ENCODE results near the gene LILRB4. TPM values are rescaled to one million over a fixed set of nuclear protein-coding genes. Genes with fewer than 3 reads are reported as not detected.
"Not testable (repeated sequence)": the region's sequence is repeated elsewhere in the genome, so short reads cannot be mapped to it uniquely, and the experiment has no call there.

The LILRB4 gene
- total RNA-seq, 4 donors from 2014 or later: 2.7 to 6.2 (median 3.7) TPM

DNA sequence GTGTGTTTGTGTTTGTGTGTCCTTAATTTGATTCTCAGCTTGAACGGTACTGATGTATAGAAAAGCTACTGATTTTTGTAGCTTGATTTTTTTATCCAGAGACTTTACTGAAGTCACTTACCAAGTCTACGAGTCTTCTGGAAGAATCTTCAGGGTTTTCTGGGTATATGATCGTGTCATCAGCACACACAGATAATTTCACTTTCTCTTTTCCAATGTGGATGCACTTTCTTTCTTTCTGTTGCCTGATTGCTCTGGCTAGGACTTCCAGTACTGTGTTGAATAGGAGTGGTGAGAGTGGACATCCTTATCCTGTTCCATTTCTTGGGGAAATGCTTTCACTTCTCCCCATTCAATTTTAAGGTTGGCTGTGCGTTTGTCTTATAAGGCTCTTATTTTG lies 40.4 kb upstream of the LILRB4 start:
- WGBS, 2 donors: 56 to 66% methylated on average over 4 of the region's 4 CpGs
- H3K9me3 ChIP-seq: no peaks in the 10 kb centered on the region
- H3K4me1 ChIP-seq: no peaks in the 10 kb centered on the region
- no peaks in the 10 kb centered on the region for H3K27me3 ChIP-seq
- H3K36me3 ChIP-seq: no peaks in the 10 kb centered on the region
- intact Hi-C loops (cut with DNase I): no loop called here
- H3K4me3 ChIP-seq (replicated peaks in 1 of 3): no peak overlapping the region
- no peak for DNase-seq
- TF ChIP-seq POLR2A (IDR thresholded peaks at IDR 0.05) (no peak), CTCF (IDR thresholded peaks at IDR 0.05) (no peak)
- no peak overlapping the region for H3K27ac ChIP-seq

GRCh38 chr19:54624234-54624633 lies 38.6 kb upstream of the LILRB4 start:
- 66% methylated on average over 4 of the region's 10 CpGs; no CpG with 5 or more reads in 1 of the 2 donors for WGBS, 2 donors
- H3K9me3 ChIP-seq; H3K27me3 ChIP-seq; DNase-seq; H3K27ac ChIP-seq; H3K4me1 ChIP-seq; intact Hi-C loops (cut with DNase I); H3K4me3 ChIP-seq (replicated peaks in 1 of 3); H3K36me3 ChIP-seq: not testable (repeated sequence)

DNA sequence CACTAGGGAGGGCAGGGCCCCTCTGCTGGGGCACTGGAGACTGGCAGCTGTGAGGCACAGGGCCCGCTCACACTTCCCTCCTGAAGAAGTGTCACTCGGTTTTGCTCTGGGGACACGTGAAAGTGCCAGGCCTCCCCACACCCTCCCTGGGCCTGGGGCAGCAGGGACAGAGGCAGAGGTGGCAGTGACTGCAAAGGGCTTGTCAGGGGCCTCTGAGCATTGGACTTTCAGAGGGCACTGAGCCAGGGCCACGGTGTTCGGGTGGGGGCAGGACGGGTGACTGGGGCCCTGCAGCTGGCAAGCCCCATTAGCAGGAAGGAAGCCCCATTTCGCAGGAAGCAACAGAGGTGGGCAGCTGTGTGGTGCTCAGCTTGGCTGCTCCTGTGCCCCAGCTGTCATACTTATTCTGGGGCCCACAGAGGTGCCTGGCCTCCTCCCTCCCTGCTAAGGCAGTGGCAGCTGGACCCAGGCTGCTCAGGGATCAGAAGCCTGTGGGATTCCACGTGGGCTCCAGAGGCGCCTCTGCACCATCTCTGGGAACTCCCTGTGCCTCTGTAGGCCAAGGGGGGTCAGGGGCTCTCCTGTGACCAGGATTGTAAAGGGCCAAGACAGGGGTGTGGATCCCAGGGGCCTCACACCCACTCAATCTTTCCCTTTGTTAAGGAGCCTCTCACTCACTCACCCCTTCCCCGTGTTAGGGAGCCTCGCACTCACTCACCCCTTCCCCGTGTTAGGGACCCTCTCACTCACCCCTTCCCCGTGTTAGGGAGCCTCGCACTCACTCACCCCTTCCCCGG lies 37.7 kb upstream of the LILRB4 start:
- DNase-seq; H3K4me3 ChIP-seq (replicated peaks in 1 of 3); H3K9me3 ChIP-seq; H3K36me3 ChIP-seq; H3K4me1 ChIP-seq; intact Hi-C loops (cut with DNase I); H3K27me3 ChIP-seq; H3K27ac ChIP-seq: not testable (repeated sequence)
- WGBS, 2 donors: 81 to 82% methylated on average over 7 of the region's 15 CpGs

DNA sequence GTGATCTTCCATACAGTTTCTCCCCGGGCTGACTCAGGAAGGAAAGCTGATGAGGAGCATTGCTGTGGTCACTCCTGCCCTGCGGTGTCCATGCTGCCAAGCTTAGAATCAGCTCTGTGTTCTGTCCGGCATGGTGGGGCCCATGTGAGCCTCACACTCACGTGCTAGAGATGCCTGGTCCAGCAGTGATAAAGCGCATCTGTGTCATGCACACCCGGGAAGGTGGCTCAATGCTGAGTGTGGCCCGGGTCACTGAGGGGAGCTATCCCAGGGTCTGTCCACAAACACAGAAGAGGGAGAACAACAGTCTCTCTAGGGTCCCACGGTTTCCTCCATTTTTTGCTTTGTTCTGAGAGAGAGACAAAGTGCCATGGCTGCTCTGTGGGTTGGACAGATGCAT lies 36.0 kb upstream of the LILRB4 start:
- no peaks in the 10 kb centered on the region for H3K4me1 ChIP-seq
- H3K9me3 ChIP-seq: no peaks in the 10 kb centered on the region
- no peak overlapping the region for H3K27ac ChIP-seq
- DNase-seq: no peak
- no peak overlapping the region for H3K4me3 ChIP-seq (replicated peaks in 1 of 3)
- no peaks in the 10 kb centered on the region for H3K27me3 ChIP-seq
- H3K36me3 ChIP-seq: no peaks in the 10 kb centered on the region
- WGBS, 2 donors: 66 to 83% methylated on average over 8 of the region's 8 CpGs
- intact Hi-C loops (cut with DNase I): no loop called here
- TF ChIP-seq POLR2A (IDR thresholded peaks at IDR 0.05) (no peak), CTCF (IDR thresholded peaks at IDR 0.05) (no peak)

DNA sequence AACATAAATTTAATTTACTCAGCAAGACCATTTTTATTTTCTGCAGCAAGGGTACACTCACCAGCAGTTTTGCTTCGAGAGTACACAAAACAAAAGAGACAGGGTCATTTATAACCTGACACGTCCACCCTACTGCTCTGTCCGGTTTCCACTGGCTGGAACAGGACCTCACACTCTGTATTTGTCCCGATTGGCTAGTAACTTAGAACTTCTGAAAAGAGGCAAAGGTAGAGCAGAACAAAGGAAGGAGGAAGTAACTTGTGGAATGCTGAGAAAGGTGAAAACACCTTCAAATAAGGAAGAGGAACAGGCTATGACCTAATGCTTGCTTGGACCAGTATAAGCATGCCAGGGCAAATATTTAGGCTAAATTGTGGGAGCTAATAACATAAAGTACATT lies 34.9 kb upstream of the LILRB4 start:
- 62 to 63% methylated on average over 4 of the region's 4 CpGs for WGBS, 2 donors
- H3K27ac ChIP-seq; DNase-seq; intact Hi-C loops (cut with DNase I); H3K27me3 ChIP-seq; H3K9me3 ChIP-seq; H3K36me3 ChIP-seq; H3K4me1 ChIP-seq; H3K4me3 ChIP-seq (replicated peaks in 1 of 3): not testable (repeated sequence)

DNA sequence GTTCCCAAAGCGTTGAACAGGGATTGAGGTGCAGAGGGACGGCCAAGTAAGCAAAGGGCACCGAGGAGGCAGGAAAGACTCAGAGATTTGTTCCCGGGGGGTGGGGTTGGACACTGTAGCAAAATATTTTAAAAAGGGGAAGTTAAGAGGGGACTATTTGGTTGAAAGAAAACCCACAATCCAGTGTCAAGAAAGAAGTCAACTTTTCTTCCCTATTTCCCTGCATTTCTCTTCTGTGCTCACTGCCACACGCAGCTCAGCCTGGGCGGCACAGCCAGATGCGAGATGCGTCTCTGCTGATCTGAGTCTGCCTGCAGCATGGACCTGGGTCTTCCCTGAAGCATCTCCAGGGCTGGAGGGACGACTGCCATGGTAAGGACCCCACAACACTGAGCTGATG lies 32.5 kb upstream of the LILRB4 start, which contains the start of gene LILRB1:
LILRB1 (plus strand) TSS at position 223 of the 400 bp plus-strand sequence. CDS start 590 bp downstream, outside the sequence.
- intact Hi-C loops (cut with DNase I): not testable (repeated sequence)
- WGBS, 2 donors: 75 to 81% methylated on average over 9 of the region's 9 CpGs

GRCh38 chr19:54630782-54631181 lies 32.0 kb upstream of the LILRB4 start:
- intact Hi-C loops (cut with DNase I): no loop called here
- no peaks in the 10 kb centered on the region for H3K27me3 ChIP-seq
- no peaks in the 10 kb centered on the region for H3K9me3 ChIP-seq
- 37 to 60% methylated on average over 2 to 5 of the region's 6 CpGs for WGBS, 2 donors
- no peak overlapping the region for H3K4me3 ChIP-seq (replicated peaks in 1 of 3)
- TF ChIP-seq POLR2A (IDR thresholded peaks at IDR 0.05) (no peak), CTCF (IDR thresholded peaks at IDR 0.05) (no peak)
- no peak overlapping the region for H3K27ac ChIP-seq
- no peaks in the 10 kb centered on the region for H3K4me1 ChIP-seq
- no peak for DNase-seq
- H3K36me3 ChIP-seq: no peaks in the 10 kb centered on the region

More for the DNA sequence above, 32.5 kb upstream of the LILRB4 start, which contains the start of gene LILRB1:
- not testable (repeated sequence) for H3K27ac ChIP-seq; H3K4me3 ChIP-seq (replicated peaks in 1 of 3); H3K27me3 ChIP-seq; H3K9me3 ChIP-seq; H3K4me1 ChIP-seq; H3K36me3 ChIP-seq; DNase-seq

DNA sequence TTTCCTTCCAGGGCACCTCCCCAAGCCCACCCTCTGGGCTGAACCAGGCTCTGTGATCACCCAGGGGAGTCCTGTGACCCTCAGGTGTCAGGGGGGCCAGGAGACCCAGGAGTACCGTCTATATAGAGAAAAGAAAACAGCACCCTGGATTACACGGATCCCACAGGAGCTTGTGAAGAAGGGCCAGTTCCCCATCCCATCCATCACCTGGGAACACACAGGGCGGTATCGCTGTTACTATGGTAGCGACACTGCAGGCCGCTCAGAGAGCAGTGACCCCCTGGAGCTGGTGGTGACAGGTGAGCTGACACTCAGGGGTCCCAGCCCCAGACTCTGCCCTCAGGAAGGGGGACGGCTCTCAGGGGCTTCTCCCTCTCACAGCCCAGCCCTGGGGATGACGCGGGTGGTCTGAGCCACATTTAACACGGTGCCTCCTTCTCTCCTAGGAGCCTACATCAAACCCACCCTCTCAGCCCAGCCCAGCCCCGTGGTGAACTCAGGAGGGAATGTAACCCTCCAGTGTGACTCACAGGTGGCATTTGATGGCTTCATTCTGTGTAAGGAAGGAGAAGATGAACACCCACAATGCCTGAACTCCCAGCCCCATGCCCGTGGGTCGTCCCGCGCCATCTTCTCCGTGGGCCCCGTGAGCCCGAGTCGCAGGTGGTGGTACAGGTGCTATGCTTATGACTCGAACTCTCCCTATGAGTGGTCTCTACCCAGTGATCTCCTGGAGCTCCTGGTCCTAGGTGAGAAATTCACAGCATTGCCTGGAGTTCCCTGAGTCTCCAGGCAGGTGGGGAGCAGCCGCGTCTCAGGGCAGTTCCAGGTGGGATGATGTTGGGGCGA lies 31.1 kb upstream of the LILRB4 start:
- H3K27me3 ChIP-seq; DNase-seq; H3K36me3 ChIP-seq; H3K9me3 ChIP-seq; H3K27ac ChIP-seq; H3K4me3 ChIP-seq (replicated peaks in 1 of 3); H3K4me1 ChIP-seq; intact Hi-C loops (cut with DNase I): not testable (repeated sequence)
- 68 to 73% methylated on average over 17 to 21 of the region's 23 CpGs for WGBS, 2 donors

DNA sequence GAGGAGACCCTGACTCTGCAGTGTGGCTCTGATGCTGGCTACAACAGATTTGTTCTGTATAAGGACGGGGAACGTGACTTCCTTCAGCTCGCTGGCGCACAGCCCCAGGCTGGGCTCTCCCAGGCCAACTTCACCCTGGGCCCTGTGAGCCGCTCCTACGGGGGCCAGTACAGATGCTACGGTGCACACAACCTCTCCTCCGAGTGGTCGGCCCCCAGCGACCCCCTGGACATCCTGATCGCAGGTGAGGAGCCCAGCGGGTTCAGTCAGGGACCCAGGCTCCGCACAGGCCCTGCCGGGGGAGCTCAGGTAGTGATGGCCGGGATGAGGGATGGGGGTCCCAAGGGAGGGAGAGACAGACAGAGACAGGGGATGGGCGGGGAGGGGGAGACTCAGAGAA lies 30.3 kb upstream of the LILRB4 start:
- DNase-seq; H3K36me3 ChIP-seq; H3K9me3 ChIP-seq; H3K4me3 ChIP-seq (replicated peaks in 1 of 3); H3K4me1 ChIP-seq; H3K27me3 ChIP-seq; H3K27ac ChIP-seq; intact Hi-C loops (cut with DNase I): not testable (repeated sequence)
- 85 to 89% methylated on average over 8 to 10 of the region's 16 CpGs for WGBS, 2 donors

Data from thyroid gland (tissue), 4 donors.